Type B pancreatic cell (in vitro differentiated cells): ENCODE data around the gene NKAIN2. TPM values are rescaled to one million over a fixed set of nuclear protein-coding genes. Genes with fewer than 3 reads are reported as not detected.
"Not testable (repeated sequence)": the region's sequence is repeated elsewhere in the genome, so short reads cannot be mapped to it uniquely, and the experiment has no call there.

Experiments used
- DNase-seq: peaks from one replicate; pipeline ENCODE4 v3.0.0; 2021; ENCODE audit warnings: mixed read lengths; ENCODE audit not compliant: unreplicated experiment; ENCODE audit errors: extremely low spot score
- H3K27ac Mint-ChIP-seq: 2 replicates; pipeline ENCODE4 v1.8.0; 2021; ENCODE audit warnings: mild to moderate bottlenecking, mixed read lengths
- H3K27me3 Mint-ChIP-seq: 2 replicates; pipeline ENCODE4 v1.8.0; 2021; ENCODE audit warnings: mixed read lengths
- H3K36me3 Mint-ChIP-seq: 2 replicates; pipeline ENCODE4 v1.8.0; 2021; ENCODE audit warnings: mixed read lengths
- H3K4me1 Mint-ChIP-seq: one replicate; pipeline ENCODE4 v1.8.0; 2021; ENCODE audit warnings: mixed read lengths; ENCODE audit not compliant: unreplicated experiment
- H3K4me3 Mint-ChIP-seq: 2 replicates; pipeline ENCODE4 v1.8.0; 2021; ENCODE audit warnings: mild to moderate bottlenecking, mixed read lengths
- H3K9me3 Mint-ChIP-seq: 2 replicates; pipeline ENCODE4 v1.8.0; 2021; ENCODE audit warnings: mixed read lengths
- CTCF ChIP-seq: fragments of 200-600 bp; sonication (generic); conservative IDR thresholded peaks from 2 replicates; pipeline ENCODE4 v1.5.0; 2021; ENCODE audit warnings: antibody characterized with exemption, mild to moderate bottlenecking
- total RNA-seq: library from RNA; stranded (reverse); gene quantifications from 2 replicates; pipeline ENCODE4 v1.2.1, GENCODE V29; 2021; ENCODE audit warnings: low replicate concordance

Gene NKAIN2
- total RNA-seq, 1 donor from 2014 or later = 1.7 TPM

GRCh38 chr6:124463271-124463670 is 659.6 kb downstream of the NKAIN2 start:
- no peak for DNase-seq
- no peaks in the 10 kb centered on the region for H3K27me3 Mint-ChIP-seq
- H3K4me1 Mint-ChIP-seq = no peaks in the 10 kb centered on the region
- peaks cover 3% of the 10 kb centered on the region for H3K9me3 Mint-ChIP-seq
- H3K4me3 Mint-ChIP-seq = no peak overlapping the region
- H3K27ac Mint-ChIP-seq = no peak overlapping the region
- no peak for TF ChIP-seq CTCF
- H3K36me3 Mint-ChIP-seq = no peaks in the 10 kb centered on the region

- H3K9me3 Mint-ChIP-seq, H3K27me3 Mint-ChIP-seq, H3K27ac Mint-ChIP-seq, DNase-seq, H3K4me3 Mint-ChIP-seq, H3K36me3 Mint-ChIP-seq, H3K4me1 Mint-ChIP-seq: not testable (repeated sequence)
Measured at GRCh38 chr6:124464600-124464999, 660.9 kb downstream of the NKAIN2 start.

- Mint-ChIP-seq H3K36me3 (no peaks in the 10 kb centered on the region), H3K27me3 (no peaks in the 10 kb centered on the region), H3K4me1 (no peaks in the 10 kb centered on the region), H3K4me3 (no peak overlapping the region), H3K9me3 (peaks cover 3% of the 10 kb centered on the region), H3K27ac (no peak overlapping the region)
- TF ChIP-seq CTCF = no peak
- no peak for DNase-seq
Measured at GRCh38 chr6:124466949-124467348, 663.3 kb downstream of the NKAIN2 start.

- no peak for DNase-seq
- H3K27ac Mint-ChIP-seq = no peak overlapping the region
- H3K36me3 Mint-ChIP-seq = no peaks in the 10 kb centered on the region
- H3K4me1 Mint-ChIP-seq = no peaks in the 10 kb centered on the region
- H3K4me3 Mint-ChIP-seq = no peak overlapping the region
- no peak for TF ChIP-seq CTCF
- H3K27me3 Mint-ChIP-seq = no peaks in the 10 kb centered on the region
- peaks cover 3% of the 10 kb centered on the region for H3K9me3 Mint-ChIP-seq
Measured at GRCh38 chr6:124467366-124467765, 663.7 kb downstream of the NKAIN2 start.

GRCh38 chr6:124470803-124471202 is 667.1 kb downstream of the NKAIN2 start:
- no peaks in the 10 kb centered on the region for H3K36me3 Mint-ChIP-seq
- no peaks in the 10 kb centered on the region for H3K27me3 Mint-ChIP-seq
- H3K4me1 Mint-ChIP-seq = no peaks in the 10 kb centered on the region
- H3K9me3 Mint-ChIP-seq = no peaks in the 10 kb centered on the region
- no peak overlapping the region for H3K27ac Mint-ChIP-seq
- H3K4me3 Mint-ChIP-seq = no peak overlapping the region
- no peak for TF ChIP-seq CTCF
- DNase-seq = no peak

- no peaks in the 10 kb centered on the region for H3K27me3 Mint-ChIP-seq
Measured at GRCh38 chr6:124475176-124475575, 671.5 kb downstream of the NKAIN2 start.

More at GRCh38 chr6:124475176-124475575, 671.5 kb downstream of the NKAIN2 start:
- no peak overlapping the region for H3K4me3 Mint-ChIP-seq
- H3K9me3 Mint-ChIP-seq = no peaks in the 10 kb centered on the region
- H3K36me3 Mint-ChIP-seq = no peaks in the 10 kb centered on the region
- no peak for TF ChIP-seq CTCF
- no peak for DNase-seq
- H3K4me1 Mint-ChIP-seq = no peaks in the 10 kb centered on the region
- no peak overlapping the region for H3K27ac Mint-ChIP-seq
